ENCODE results near the gene ZNF621.

- TF ChIP-seq POLR2A (IDR thresholded peaks at IDR 0.05): no peak
- TF ChIP-seq CTCF (IDR thresholded peaks at IDR 0.05): no peak
Measured at GRCh38 chr3:40497288-40497687, 27.5 kb upstream of the ZNF621 start.

Data from uterus (tissue), 2 donors.